LNCaP clone FGC (cell line): Measurements from ENCODE around the gene UBE4A.
"Not testable (repeated sequence)": the region's sequence is repeated elsewhere in the genome, so short reads cannot be mapped to it uniquely, and the experiment has no call there.

ENCODE experiments used
- DNase-seq: peaks from one replicate; pipeline ENCODE4 v3.0.0-alpha.2; 2011; ENCODE audit warnings: low read depth
- H3K4me3 ChIP-seq: 2 replicates; pipeline ENCODE4 v1.5.1; 2011; ENCODE audit warnings: mild to moderate bottlenecking, low read depth, low read length, control low read depth
- TF ChIP-seq, protein P1 (sequence below): IDR thresholded peaks from 2 replicates; pipeline ENCODE4 v1.5.1; 2012; ENCODE audit warnings: mild to moderate bottlenecking; ENCODE audit not compliant: control insufficient read depth, insufficient read depth; ENCODE audit errors: extremely low read depth

The UBE4A gene

DNA sequence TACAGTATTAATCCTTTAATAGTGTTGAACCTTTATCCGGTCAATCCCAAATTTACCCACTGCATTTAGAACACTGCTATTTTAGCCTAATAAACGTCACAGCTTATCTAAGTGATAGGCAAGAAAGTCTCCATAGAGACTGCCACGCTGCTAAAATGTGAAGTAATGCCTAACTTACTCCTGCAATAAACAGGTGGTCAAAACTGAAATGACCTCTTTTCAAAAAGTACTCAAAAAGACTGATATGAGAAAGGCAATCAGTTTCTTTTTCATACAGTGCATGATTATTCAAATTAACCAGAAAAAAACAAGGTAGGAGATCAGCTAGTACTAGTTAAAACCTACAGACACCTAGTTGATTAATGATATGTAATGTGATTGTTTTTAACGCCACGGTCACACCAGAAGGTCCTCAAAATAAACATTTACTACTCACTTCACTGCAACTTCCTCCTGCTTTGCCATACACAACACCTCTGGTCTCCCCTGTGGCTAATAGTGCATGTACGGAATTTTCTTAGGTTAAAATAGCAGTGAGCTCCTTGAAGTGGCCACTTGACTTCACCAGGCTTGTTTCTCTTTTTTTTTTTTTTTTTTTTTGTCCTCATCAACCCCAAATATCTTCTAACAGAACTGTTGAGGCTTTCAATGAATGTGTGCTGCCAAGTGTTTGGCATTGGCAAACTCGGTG lies 50.8 kb downstream of the UBE4A start:
- H3K4me3 ChIP-seq, result no peak overlapping the region
- TF ChIP-seq, protein P1, sequence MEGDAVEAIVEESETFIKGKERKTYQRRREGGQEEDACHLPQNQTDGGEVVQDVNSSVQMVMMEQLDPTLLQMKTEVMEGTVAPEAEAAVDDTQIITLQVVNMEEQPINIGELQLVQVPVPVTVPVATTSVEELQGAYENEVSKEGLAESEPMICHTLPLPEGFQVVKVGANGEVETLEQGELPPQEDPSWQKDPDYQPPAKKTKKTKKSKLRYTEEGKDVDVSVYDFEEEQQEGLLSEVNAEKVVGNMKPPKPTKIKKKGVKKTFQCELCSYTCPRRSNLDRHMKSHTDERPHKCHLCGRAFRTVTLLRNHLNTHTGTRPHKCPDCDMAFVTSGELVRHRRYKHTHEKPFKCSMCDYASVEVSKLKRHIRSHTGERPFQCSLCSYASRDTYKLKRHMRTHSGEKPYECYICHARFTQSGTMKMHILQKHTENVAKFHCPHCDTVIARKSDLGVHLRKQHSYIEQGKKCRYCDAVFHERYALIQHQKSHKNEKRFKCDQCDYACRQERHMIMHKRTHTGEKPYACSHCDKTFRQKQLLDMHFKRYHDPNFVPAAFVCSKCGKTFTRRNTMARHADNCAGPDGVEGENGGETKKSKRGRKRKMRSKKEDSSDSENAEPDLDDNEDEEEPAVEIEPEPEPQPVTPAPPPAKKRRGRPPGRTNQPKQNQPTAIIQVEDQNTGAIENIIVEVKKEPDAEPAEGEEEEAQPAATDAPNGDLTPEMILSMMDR, result no peak
- no peak for DNase-seq

DNA sequence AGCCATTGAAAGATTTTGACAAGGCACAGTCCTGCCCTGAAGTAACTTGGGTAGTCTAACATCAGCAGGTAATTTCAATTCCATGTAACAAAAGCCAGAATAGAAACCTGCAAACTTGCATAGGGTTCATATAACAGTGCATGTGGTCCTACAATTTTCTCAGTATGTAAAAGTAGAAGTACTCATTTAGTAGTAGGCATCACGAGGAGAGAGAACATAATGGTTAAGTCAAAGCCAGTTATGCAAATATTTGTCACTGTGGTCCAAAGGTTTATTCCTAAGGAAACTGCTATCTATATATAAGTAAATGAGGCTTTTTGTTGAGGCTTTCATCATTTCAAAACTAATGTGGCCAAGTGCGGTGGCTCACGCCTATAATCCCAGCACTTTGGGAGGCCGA lies 52.1 kb downstream of the UBE4A start:
- DNase-seq, result no peak
- no peak overlapping the region for H3K4me3 ChIP-seq
- TF ChIP-seq, protein P1, result no peak

DNA sequence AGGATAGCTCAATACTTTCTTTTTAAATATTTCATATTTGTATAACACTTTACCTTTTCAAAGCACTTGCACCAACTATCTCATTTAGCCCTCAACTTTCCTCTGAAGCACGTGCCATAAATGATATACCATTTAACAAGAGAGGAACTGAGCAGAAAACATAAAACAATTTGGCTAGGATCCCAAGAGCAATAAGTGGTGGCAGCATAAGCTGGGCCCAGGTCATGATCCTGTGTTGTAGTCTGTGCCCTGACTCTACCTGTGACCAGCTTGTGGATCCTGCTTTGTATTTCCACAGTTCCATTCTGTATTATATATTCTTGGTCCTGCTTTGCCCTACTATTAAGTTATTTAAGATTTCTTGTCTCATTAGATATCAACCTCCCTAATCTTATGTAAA lies 53.5 kb downstream of the UBE4A start:
- DNase-seq, result no peak
- TF ChIP-seq, protein P1, result no peak
- H3K4me3 ChIP-seq, result no peak overlapping the region

GRCh38 chr11:118415062-118415738 lies 55.8 kb downstream of the UBE4A start:
- TF ChIP-seq, protein P1, result no peak

DNA sequence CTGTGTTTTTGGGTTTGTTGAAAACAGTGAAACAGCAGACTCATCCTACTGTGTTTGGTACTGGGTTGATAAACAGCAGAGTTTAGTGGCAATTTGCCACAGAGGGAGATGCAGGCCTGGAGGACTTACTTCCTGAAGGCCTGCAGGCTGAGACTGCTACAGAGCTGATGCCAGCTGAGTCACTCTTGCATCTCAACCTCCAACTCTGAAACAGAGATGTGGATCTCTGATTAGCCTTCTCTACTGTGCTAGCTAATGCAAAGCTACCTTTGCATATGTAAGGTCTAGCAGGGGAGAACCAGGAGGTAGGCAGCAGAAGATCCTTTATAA lies 56.3 kb downstream of the UBE4A start:
- no peak for DNase-seq

More at GRCh38 chr11:118415062-118415738, 55.8 kb downstream of the UBE4A start:
- H3K4me3 ChIP-seq, result no peak overlapping the region
- DNase-seq, result no peak

DNA sequence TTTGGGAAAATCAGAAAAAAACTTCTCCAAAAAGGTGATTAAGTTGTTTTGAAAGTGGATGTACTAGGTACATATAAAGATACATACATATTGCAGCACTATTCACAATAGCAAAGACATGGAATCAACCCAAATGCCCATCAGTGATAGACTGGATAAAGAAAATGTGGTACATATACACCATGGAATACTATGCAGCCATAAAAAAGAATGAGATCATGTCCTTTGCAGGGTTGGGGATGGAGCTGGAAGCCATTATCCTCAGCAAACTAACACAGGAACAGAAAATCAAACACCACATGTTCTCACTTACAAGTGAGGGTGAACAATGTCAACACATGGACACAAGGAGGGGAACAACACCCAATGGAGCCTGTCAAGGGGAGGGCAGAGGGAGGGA lies 57.5 kb downstream of the UBE4A start:
- not testable (repeated sequence) for H3K4me3 ChIP-seq, DNase-seq

More for the DNA sequence above, 56.3 kb downstream of the UBE4A start:
- no peak overlapping the region for H3K4me3 ChIP-seq
- TF ChIP-seq, protein P1, result no peak

DNA sequence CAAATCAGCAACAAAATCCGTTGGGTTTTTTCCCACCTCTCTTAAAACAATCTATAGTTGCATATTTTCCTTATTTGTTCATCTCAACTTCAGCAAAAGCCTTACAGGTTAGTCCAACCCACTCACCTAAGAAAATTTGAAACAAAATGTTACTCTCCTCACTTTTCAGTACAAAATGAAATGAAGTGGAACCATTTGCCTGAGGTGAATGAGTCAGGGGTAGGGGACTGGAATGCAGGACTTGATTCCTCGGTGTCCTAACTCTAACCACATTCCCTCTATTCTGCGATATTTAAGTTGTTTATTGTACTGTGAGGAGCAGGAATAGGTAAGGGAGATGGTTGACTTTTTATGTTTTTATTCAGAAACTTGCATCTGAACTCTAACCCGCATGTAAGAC lies 58.4 kb downstream of the UBE4A start:
- no peak overlapping the region for H3K4me3 ChIP-seq
- TF ChIP-seq, protein P1, result no peak
- no peak for DNase-seq
